ENCODE results near the gene RBM14.

- TF ChIP-seq CTCF (IDR thresholded peaks at IDR 0.05; ENCODE audit: extremely low read depth in 1 of 2, insufficient read depth in 1 of 2, low read depth in 1 of 2, low read length in 2 of 2) (no peak), POLR2AphosphoS5 (IDR thresholded peaks at IDR 0.05; ENCODE audit: insufficient read depth, low read depth, low read length) (no peak)
These were observed 47.4 kb downstream of the RBM14 start for GRCh38 chr11:66663741-66664296.
